Measurements from ENCODE around the gene SPECC1. TPM values are rescaled to one million over a fixed set of nuclear protein-coding genes. Genes with fewer than 3 reads are reported as not detected.

Gene SPECC1
- total and polyA plus RNA-seq, 2 donors (not counting 3 experiments of a cell fraction or from before 2014, with no cell fraction given), result 5.3 to 20.4 TPM

- Histone ChIP-seq H3K27ac (ENCODE audit: insufficient read depth, low read depth, low read length) (no peak overlapping the region), H2AFZ (ENCODE audit: low read depth, low read length) (no peak overlapping the region), H3K9me1 (replicated peaks; ENCODE audit: control insufficient read depth, extremely low read depth, insufficient read depth, low read length) (no peaks in the 10 kb centered on the region), H4K20me1 (replicated peaks; ENCODE audit: control insufficient read depth, extremely low read depth, insufficient read depth, low read length) (no peaks in the 10 kb centered on the region), H3K27me3 (ENCODE audit: control insufficient read depth in 2 of 2, insufficient read depth in 2 of 2, low read length in 2 of 2) (no peaks in the 10 kb centered on the region), H3K9me3 (replicated peaks; ENCODE audit: control insufficient read depth, insufficient read depth, low read length) (no peaks in the 10 kb centered on the region), H3K4me2 (ENCODE audit: insufficient read depth, low read length) (no peak overlapping the region), H3K79me2 (ENCODE audit: control insufficient read depth, insufficient read depth, low read length) (no peaks in the 10 kb centered on the region), H3K9ac (replicated peaks; ENCODE audit: extremely low read depth, insufficient read depth, low read length) (no peak overlapping the region), H3K4me1 (ENCODE audit: control insufficient read depth, extremely low read depth, insufficient read depth, low read length) (no peaks in the 10 kb centered on the region), H3K4me3 (replicated peaks in 1 of 3; ENCODE audit: insufficient read depth in 1 of 3, low read depth in 1 of 3, low read length in 3 of 3) (no peak overlapping the region), H3K36me3 (ENCODE audit: control insufficient read depth in 2 of 2, extremely low read depth in 1 of 2, insufficient read depth in 2 of 2, low read length in 2 of 2) (no peaks in the 10 kb centered on the region)
- intact Hi-C loops (cut with micrococcal nuclease) (no loop called here), dilution Hi-C loops (cut with MboI; ENCODE audit: extremely low pct_ligation_motif_present, low sequenced_read_pairs) (no loop called here)
- no TSS peak for BruUV-seq (replicated peaks)
- CTCF ChIA-PET, result no interaction called here
- FAIRE-seq, result no peak
- DNase-seq (ENCODE audit: low read depth, low spot score), result no peak
- no peak for TF ChIP-seq MYC (IDR thresholded peaks at IDR 0.05; ENCODE audit: low read depth, low read length)
- no peak for TF ChIP-seq POLR2AphosphoS5 (IDR thresholded peaks at IDR 0.05; ENCODE audit: insufficient read depth, low read depth, low read length)
- TF ChIP-seq CTCF (IDR thresholded peaks at IDR 0.05; ENCODE audit: extremely low read depth in 1 of 2, insufficient read depth in 1 of 2, low read depth in 1 of 2, low read length in 2 of 2), result no peak
- TF ChIP-seq POLR2A (IDR thresholded peaks at IDR 0.05; ENCODE audit: low read depth, low read length), result no peak
- TF ChIP-seq MAX (IDR thresholded peaks at IDR 0.05; ENCODE audit: insufficient read depth, insufficient read length), result no peak
- TF ChIP-seq JUN (IDR thresholded peaks at IDR 0.05; ENCODE audit: borderline replicate concordance, insufficient read depth, insufficient read length, low read depth), result no peak
- no peak for TF ChIP-seq FOS (IDR thresholded peaks at IDR 0.05; ENCODE audit: borderline replicate concordance, insufficient read depth, low read length)
- no peak for TF ChIP-seq EZH2 (IDR thresholded peaks at IDR 0.05; ENCODE audit: borderline replicate concordance, low read depth, low read length, severe bottlenecking)
- no peak for TF ChIP-seq GATA2 (IDR thresholded peaks at IDR 0.05; ENCODE audit: insufficient read depth, insufficient read length, low read depth, low read length)
- POLR2A ChIA-PET, result no interaction called here
Measured at GRCh38 chr17:20086416-20087076, 77.4 kb downstream of the SPECC1 start.
